Neural cell (in vitro differentiated cells): ENCODE results near the gene NCR3LG1. TPM values are rescaled to one million over a fixed set of nuclear protein-coding genes. Genes with fewer than 3 reads are reported as not detected.

ENCODE experiments used
- H2AFZ ChIP-seq: fragments of 200-600, 300-800 bp; sonication (generic), shearing (Covaris generic); 2 replicates; pipeline ENCODE4 v1.6.0; 2014; ENCODE audit warnings: low read depth, mild to moderate bottlenecking, antibody characterized with exemption, low read length, moderate library complexity
- H3F3A ChIP-seq: fragments of 200-600 bp; shearing (Covaris generic); 2 replicates; pipeline ENCODE4 v1.6.1; 2016; ENCODE audit warnings: mild to moderate bottlenecking, moderate library complexity, mixed read lengths, antibody characterized with exemption, low read length; ENCODE audit not compliant: insufficient read depth, poor library complexity, severe bottlenecking
- H3K27ac ChIP-seq: fragments of 200-600, 300-800 bp; sonication (generic), shearing (Covaris generic); 2 replicates; pipeline ENCODE4 v1.5.1; 2014; ENCODE audit warnings: mild to moderate bottlenecking, low read length, moderate library complexity
- H3K27me3 ChIP-seq: fragments of 300-800, 200-600 bp; sonication (generic), shearing (Covaris generic); 2 replicates; pipeline ENCODE4 v1.6.0; 2014; ENCODE audit warnings: mild to moderate bottlenecking, low read depth, low read length, moderate library complexity; ENCODE audit not compliant: insufficient read depth
- H3K36me3 ChIP-seq: fragments of 300-800, 200-600 bp; sonication (generic), shearing (Covaris generic); 2 replicates; pipeline ENCODE4 v1.5.1; 2014; ENCODE audit warnings: mild to moderate bottlenecking, antibody characterized with exemption, low read length, moderate library complexity; ENCODE audit not compliant: insufficient read depth
- H3K4me2 ChIP-seq: fragments of 300-800, 200-600 bp; sonication (generic), shearing (Covaris generic); 2 replicates; pipeline ENCODE4 v1.6.0; 2014; ENCODE audit warnings: mild to moderate bottlenecking, low read length
- H3K4me3 ChIP-seq: fragments of 300-800, 200-600 bp; sonication (generic), shearing (Covaris generic); 2 replicates; pipeline ENCODE4 v1.5.1; 2014; ENCODE audit warnings: mild to moderate bottlenecking, low read length, moderate library complexity
- H3K79me2 ChIP-seq: fragments of 200-600 bp; shearing (Covaris generic); replicated peaks from 2 replicates; pipeline ENCODE4 v1.6.0; 2014; ENCODE audit warnings: mild to moderate bottlenecking, low read length, moderate library complexity; ENCODE audit not compliant: insufficient read depth
- H3K9ac ChIP-seq: fragments of 300-800, 200-600 bp; sonication (generic), shearing (Covaris generic); 2 replicates; pipeline ENCODE4 v1.6.1; 2016; ENCODE audit warnings: mild to moderate bottlenecking, low read length, mixed read lengths
- H3K9me2 ChIP-seq: fragments of 200-600 bp; shearing (Covaris generic); 2 replicates; pipeline ENCODE4 v1.6.1; 2016; ENCODE audit warnings: mild to moderate bottlenecking, low read length, mixed read lengths; ENCODE audit not compliant: insufficient read depth
- H3K9me3 ChIP-seq: fragments of 200-600, 300-800 bp; sonication (generic), shearing (Covaris generic); 2 replicates; pipeline ENCODE4 v1.6.1; 2016; ENCODE audit warnings: mild to moderate bottlenecking, mixed run types, low read length, moderate library complexity, mixed read lengths
- H4K20me1 ChIP-seq: fragments of 200-600 bp; shearing (Covaris generic); 2 replicates; pipeline ENCODE4 v1.6.1; 2016; ENCODE audit warnings: mild to moderate bottlenecking, mixed run types; ENCODE audit not compliant: insufficient read depth
- CTCF ChIP-seq: fragments of 450-650 bp; IDR thresholded peaks from 2 replicates; pipeline ENCODE4 v1.5.1; 2014; ENCODE audit warnings: antibody characterized with exemption, mild to moderate bottlenecking, moderate library complexity; ENCODE audit not compliant: poor library complexity, severe bottlenecking
- EP300 ChIP-seq: fragments of 450-650 bp; conservative IDR thresholded peaks from 2 replicates; pipeline ENCODE4 v1.6.1; 2014; ENCODE audit warnings: antibody characterized with exemption, mild to moderate bottlenecking, moderate library complexity; ENCODE audit not compliant: poor library complexity, severe bottlenecking
- EZH2 ChIP-seq: fragments of 200-600, 300-800 bp; shearing (Covaris generic), sonication (generic); IDR thresholded peaks from 2 replicates; pipeline ENCODE4 v1.6.1; 2014; ENCODE audit warnings: antibody characterized with exemption, low read length, borderline replicate concordance, mild to moderate bottlenecking; ENCODE audit not compliant: insufficient read depth, poor library complexity, severe bottlenecking
- MXI1 ChIP-seq: fragments of 450-650 bp; conservative IDR thresholded peaks from 2 replicates; pipeline ENCODE4 v1.6.1; 2014; ENCODE audit warnings: antibody characterized with exemption, mild to moderate bottlenecking; ENCODE audit not compliant: poor library complexity, severe bottlenecking
- POLR2AphosphoS5 ChIP-seq: IDR thresholded peaks from 2 replicates; pipeline ENCODE4 v1.6.1; 2012
- RAD21 ChIP-seq: fragments of 450-650 bp; conservative IDR thresholded peaks from 2 replicates; pipeline ENCODE4 v1.6.1; 2014; ENCODE audit warnings: antibody characterized with exemption, mild to moderate bottlenecking, moderate library complexity
- SMC3 ChIP-seq: fragments of 450-650 bp; conservative IDR thresholded peaks from 2 replicates; pipeline ENCODE4 v1.6.1; 2014; ENCODE audit warnings: antibody characterized with exemption, mild to moderate bottlenecking, moderate library complexity; ENCODE audit not compliant: poor library complexity
- TAF1 ChIP-seq: IDR thresholded peaks from 2 replicates; pipeline ENCODE4 v1.6.1; 2012; ENCODE audit warnings: low read depth
- polyA plus RNA-seq: library from polyadenylated mRNA; depleted of rRNA; stranded (reverse); fragments of >200 nt; gene quantifications from 2 replicates; pipeline ENCODE4 v1.2.3, GENCODE V29; 2014
- TF ChIP-seq, protein P1 (sequence below): IDR thresholded peaks from 2 replicates; pipeline ENCODE4 v1.6.1; 2012; ENCODE audit warnings: borderline replicate concordance

The NCR3LG1 gene
- polyA plus RNA-seq, 1 donor from 2014 or later: 3.1 TPM

GRCh38 chr11:17354601-17354991, 3.0 kb downstream of the NCR3LG1 start:
- H3K36me3 ChIP-seq: no peaks in the 10 kb centered on the region
- TF ChIP-seq RAD21: peak; percentile 37
- TF ChIP-seq, protein P1, sequence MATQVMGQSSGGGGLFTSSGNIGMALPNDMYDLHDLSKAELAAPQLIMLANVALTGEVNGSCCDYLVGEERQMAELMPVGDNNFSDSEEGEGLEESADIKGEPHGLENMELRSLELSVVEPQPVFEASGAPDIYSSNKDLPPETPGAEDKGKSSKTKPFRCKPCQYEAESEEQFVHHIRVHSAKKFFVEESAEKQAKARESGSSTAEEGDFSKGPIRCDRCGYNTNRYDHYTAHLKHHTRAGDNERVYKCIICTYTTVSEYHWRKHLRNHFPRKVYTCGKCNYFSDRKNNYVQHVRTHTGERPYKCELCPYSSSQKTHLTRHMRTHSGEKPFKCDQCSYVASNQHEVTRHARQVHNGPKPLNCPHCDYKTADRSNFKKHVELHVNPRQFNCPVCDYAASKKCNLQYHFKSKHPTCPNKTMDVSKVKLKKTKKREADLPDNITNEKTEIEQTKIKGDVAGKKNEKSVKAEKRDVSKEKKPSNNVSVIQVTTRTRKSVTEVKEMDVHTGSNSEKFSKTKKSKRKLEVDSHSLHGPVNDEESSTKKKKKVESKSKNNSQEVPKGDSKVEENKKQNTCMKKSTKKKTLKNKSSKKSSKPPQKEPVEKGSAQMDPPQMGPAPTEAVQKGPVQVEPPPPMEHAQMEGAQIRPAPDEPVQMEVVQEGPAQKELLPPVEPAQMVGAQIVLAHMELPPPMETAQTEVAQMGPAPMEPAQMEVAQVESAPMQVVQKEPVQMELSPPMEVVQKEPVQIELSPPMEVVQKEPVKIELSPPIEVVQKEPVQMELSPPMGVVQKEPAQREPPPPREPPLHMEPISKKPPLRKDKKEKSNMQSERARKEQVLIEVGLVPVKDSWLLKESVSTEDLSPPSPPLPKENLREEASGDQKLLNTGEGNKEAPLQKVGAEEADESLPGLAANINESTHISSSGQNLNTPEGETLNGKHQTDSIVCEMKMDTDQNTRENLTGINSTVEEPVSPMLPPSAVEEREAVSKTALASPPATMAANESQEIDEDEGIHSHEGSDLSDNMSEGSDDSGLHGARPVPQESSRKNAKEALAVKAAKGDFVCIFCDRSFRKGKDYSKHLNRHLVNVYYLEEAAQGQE: no peak
- TF ChIP-seq SMC3: peak; percentile 60
- TF ChIP-seq CTCF: peak; percentile 68
- no peak overlapping the region for H3K27ac ChIP-seq
- peak overlapping the region; percentile 81 for H3K4me3 ChIP-seq
- no peaks in the 10 kb centered on the region for H3K79me2 ChIP-seq
- peaks cover 27% of the 10 kb centered on the region for H3K27me3 ChIP-seq
- peaks cover 3% of the 10 kb centered on the region for H3F3A ChIP-seq
- no peaks in the 10 kb centered on the region for H3K9me2 ChIP-seq
- H4K20me1 ChIP-seq: no peaks in the 10 kb centered on the region
- H3K9me3 ChIP-seq: no peaks in the 10 kb centered on the region
- H3K4me2 ChIP-seq: no peak overlapping the region
- H2AFZ ChIP-seq: no peak overlapping the region
- H3K9ac ChIP-seq: no peak overlapping the region

GRCh38 chr11:17366495-17366894, 14.9 kb downstream of the NCR3LG1 start:
- Histone ChIP-seq H3K9me3 (peaks cover 25% of the 10 kb centered on the region), H3K27ac (no peak overlapping the region), H3K9ac (no peak overlapping the region), H3K36me3 (peaks cover 4% of the 10 kb centered on the region), H3K27me3 (no peaks in the 10 kb centered on the region), H4K20me1 (no peaks in the 10 kb centered on the region), H3F3A (no peaks in the 10 kb centered on the region), H3K79me2 (no peaks in the 10 kb centered on the region), H2AFZ (no peak overlapping the region), H3K9me2 (no peaks in the 10 kb centered on the region), H3K4me3 (no peak overlapping the region), H3K4me2 (no peak overlapping the region)
- TF ChIP-seq TAF1 (no peak), EP300 (no peak)

DNA sequence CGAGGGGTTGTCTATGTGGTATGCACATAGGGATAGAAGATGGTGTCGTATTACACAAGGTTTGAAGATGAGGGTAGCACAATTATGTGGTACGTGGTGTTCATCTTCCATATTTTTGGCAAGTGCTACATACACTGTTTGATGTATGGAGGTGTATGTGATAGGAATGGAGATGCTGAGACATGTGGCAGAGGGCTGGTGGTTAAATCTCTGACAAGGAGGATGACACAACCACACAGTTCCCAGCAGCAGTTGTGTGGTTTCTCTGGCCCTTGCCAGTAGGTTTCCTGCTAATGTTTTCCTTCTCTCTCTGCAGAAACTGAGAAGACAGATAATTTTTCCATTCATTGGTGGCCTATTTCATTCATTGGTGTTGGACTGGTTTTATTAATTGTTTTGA, 17.0 kb downstream of the NCR3LG1 start:
- Histone ChIP-seq H3K79me2 (no peaks in the 10 kb centered on the region), H4K20me1 (no peaks in the 10 kb centered on the region), H3K9me3 (peaks cover 43% of the 10 kb centered on the region), H3K27me3 (no peaks in the 10 kb centered on the region), H3K4me3 (no peak overlapping the region), H3K36me3 (peaks cover 11% of the 10 kb centered on the region), H3K4me2 (no peak overlapping the region), H3K9me2 (no peaks in the 10 kb centered on the region), H3F3A (no peaks in the 10 kb centered on the region), H3K9ac (no peak overlapping the region), H3K27ac (no peak overlapping the region), H2AFZ (no peak overlapping the region)
- TF ChIP-seq RAD21 (no peak), MXI1 (no peak), CTCF (no peak), EZH2 (no peak), EP300 (no peak), TAF1 (no peak), SMC3 (no peak), POLR2AphosphoS5 (no peak)
- TF ChIP-seq, protein P1: no peak
